ENCODE measurements around the gene MRPL48.

GRCh38 chr11:73781303-73781702, 6.4 kb upstream of the MRPL48 start:
- TF ChIP-seq CTCF (IDR thresholded peaks at IDR 0.05), result no peak
- TF ChIP-seq POLR2A (IDR thresholded peaks at IDR 0.05), result no peak

Measured in body of pancreas (tissue), 4 donors.